ENCODE measurements around the gene CDH4.

CDH4 gene

DNA sequence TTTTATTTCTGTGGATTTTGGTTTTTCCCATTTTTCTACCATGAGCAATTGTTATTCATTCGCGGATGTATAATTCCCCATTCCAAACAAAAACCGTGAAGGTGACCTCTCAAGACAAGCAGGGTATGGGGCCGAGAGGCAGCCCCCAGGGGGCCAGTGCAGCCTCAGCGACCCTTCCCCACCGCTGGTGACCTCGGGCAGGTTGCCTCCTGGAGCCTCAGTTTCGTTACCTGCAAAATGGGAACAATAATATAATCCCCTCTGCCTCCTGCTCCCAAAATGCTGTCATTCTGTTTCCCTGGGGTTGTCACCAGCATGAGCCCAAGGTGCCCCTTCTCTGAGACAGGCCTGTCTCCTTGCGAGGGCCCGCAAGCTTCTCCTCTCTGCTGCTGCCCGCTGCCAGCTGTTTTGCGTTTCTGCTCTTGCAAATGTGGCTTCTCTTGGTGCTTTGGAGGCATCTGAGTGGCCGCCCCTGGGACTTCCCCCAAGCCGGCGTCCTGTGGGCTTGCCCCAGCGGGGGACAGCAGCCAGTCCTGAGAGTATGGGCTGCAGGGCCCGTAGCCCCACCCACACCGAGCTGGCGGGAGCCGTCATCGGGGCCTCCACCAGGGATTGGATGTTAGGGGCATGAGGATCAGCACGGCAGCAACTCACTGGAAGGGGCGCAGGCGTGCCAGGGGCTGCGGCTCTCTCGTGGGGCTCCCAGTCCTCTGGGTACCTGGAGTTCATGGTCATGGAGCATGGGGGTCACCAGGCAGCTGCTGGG lies 651.7 kb downstream of the CDH4 start:
- TF ChIP-seq TCF12 (IDR thresholded peaks at IDR 0.05; ENCODE audit: low read depth): no peak
- TF ChIP-seq EGR1 (IDR thresholded peaks at IDR 0.05): no peak
- TF ChIP-seq ZBTB7A (IDR thresholded peaks at IDR 0.05; ENCODE audit: low read depth): no peak
- no peak for TF ChIP-seq NFIC (IDR thresholded peaks at IDR 0.05)
- TF ChIP-seq TAF1 (IDR thresholded peaks at IDR 0.05; ENCODE audit: low read depth): no peak
- TF ChIP-seq, protein P1, sequence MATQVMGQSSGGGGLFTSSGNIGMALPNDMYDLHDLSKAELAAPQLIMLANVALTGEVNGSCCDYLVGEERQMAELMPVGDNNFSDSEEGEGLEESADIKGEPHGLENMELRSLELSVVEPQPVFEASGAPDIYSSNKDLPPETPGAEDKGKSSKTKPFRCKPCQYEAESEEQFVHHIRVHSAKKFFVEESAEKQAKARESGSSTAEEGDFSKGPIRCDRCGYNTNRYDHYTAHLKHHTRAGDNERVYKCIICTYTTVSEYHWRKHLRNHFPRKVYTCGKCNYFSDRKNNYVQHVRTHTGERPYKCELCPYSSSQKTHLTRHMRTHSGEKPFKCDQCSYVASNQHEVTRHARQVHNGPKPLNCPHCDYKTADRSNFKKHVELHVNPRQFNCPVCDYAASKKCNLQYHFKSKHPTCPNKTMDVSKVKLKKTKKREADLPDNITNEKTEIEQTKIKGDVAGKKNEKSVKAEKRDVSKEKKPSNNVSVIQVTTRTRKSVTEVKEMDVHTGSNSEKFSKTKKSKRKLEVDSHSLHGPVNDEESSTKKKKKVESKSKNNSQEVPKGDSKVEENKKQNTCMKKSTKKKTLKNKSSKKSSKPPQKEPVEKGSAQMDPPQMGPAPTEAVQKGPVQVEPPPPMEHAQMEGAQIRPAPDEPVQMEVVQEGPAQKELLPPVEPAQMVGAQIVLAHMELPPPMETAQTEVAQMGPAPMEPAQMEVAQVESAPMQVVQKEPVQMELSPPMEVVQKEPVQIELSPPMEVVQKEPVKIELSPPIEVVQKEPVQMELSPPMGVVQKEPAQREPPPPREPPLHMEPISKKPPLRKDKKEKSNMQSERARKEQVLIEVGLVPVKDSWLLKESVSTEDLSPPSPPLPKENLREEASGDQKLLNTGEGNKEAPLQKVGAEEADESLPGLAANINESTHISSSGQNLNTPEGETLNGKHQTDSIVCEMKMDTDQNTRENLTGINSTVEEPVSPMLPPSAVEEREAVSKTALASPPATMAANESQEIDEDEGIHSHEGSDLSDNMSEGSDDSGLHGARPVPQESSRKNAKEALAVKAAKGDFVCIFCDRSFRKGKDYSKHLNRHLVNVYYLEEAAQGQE (IDR thresholded peaks at IDR 0.05; ENCODE audit: low read depth): no peak
- no peak for TF ChIP-seq CEBPB (IDR thresholded peaks at IDR 0.05)
- no peak for TF ChIP-seq EP300 (IDR thresholded peaks at IDR 0.05; ENCODE audit: borderline replicate concordance)
- TF ChIP-seq, protein P2, sequence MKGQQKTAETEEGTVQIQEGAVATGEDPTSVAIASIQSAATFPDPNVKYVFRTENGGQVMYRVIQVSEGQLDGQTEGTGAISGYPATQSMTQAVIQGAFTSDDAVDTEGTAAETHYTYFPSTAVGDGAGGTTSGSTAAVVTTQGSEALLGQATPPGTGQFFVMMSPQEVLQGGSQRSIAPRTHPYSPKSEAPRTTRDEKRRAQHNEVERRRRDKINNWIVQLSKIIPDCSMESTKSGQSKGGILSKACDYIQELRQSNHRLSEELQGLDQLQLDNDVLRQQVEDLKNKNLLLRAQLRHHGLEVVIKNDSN (IDR thresholded peaks at IDR 0.05): no peak
- no peak for TF ChIP-seq FOXM1 (IDR thresholded peaks at IDR 0.05; ENCODE audit: borderline replicate concordance, low read depth)
- TF ChIP-seq RAD21 (IDR thresholded peaks at IDR 0.05; ENCODE audit: low read depth): no peak
- TF ChIP-seq CREB1 (IDR thresholded peaks at IDR 0.05; ENCODE audit: low read depth): no peak
- TF ChIP-seq TEAD4 (IDR thresholded peaks at IDR 0.05): no peak
- TF ChIP-seq, protein P3, sequence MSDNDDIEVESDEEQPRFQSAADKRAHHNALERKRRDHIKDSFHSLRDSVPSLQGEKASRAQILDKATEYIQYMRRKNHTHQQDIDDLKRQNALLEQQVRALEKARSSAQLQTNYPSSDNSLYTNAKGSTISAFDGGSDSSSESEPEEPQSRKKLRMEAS (IDR thresholded peaks at IDR 0.05): no peak
- TF ChIP-seq YY1 (IDR thresholded peaks at IDR 0.05; ENCODE audit: low read depth): no peak

DNA sequence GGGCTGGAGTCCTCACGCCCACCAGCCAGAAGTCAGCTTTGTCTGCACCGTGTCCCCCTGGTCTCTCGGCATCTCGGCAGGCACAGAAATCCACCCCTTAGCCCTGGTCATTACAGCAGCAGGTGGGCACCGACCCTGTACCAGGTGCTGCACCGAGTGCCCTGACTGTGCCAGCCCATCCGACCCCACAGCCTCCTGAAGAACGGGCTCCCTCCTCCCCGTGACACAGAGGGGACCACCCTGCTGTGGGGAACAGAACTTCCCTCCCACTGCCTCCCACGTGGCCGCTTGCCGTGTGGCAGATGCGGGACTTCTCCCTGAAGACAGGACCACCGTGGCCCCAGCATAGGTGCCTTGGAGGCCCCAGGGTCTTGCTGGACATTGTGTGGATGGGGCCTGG lies 652.4 kb downstream of the CDH4 start:
- no peak for TF ChIP-seq TAF1 (IDR thresholded peaks at IDR 0.05; ENCODE audit: low read depth)
- no peak for TF ChIP-seq RAD21 (IDR thresholded peaks at IDR 0.05; ENCODE audit: low read depth)
- TF ChIP-seq, protein P3 (IDR thresholded peaks at IDR 0.05): no peak
- TF ChIP-seq CEBPB (IDR thresholded peaks at IDR 0.05): no peak
- TF ChIP-seq, protein P1 (IDR thresholded peaks at IDR 0.05; ENCODE audit: low read depth): no peak
- TF ChIP-seq EGR1 (IDR thresholded peaks at IDR 0.05): no peak
- TF ChIP-seq YY1 (IDR thresholded peaks at IDR 0.05; ENCODE audit: low read depth): no peak
- no peak for TF ChIP-seq CREB1 (IDR thresholded peaks at IDR 0.05; ENCODE audit: low read depth)
- no peak for TF ChIP-seq ZBTB7A (IDR thresholded peaks at IDR 0.05; ENCODE audit: low read depth)
- TF ChIP-seq TEAD4 (IDR thresholded peaks at IDR 0.05): no peak

DNA sequence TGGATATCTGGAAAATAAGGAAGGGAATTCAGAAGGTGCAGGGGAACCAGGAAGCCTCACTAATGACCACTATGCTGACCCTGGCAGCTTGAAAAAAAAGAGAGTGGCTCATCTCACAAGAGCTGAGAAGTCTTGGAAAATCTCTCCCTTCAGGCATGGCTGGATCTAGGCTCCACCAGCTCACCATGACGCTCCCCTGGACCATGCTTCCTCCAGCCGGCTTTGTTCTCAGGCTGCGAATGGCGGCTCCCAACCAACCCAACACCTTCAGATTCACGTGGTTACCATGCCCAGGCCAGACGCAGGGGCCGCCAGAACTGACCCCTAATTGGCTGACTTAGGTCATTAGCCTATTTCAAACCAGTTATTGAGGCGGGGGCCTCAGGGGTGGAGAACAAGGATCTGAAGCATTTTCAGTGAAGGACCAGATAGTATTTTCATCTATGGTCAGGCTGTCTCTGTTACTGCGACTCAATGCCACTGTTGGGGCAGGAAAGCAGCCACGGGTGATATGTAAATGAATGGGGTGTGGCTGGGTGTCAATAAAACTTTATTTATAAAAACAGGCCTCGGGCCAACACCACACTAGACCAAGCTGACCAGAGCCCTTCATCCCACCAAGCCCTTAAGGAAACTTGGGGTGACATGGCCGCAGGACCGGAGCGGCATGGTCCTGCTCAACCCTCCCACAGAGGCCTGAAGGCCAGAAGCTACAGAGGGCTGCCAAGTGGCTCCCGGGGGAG lies 653.9 kb downstream of the CDH4 start:
- no peak for TF ChIP-seq NFIC (IDR thresholded peaks at IDR 0.05)

DNA sequence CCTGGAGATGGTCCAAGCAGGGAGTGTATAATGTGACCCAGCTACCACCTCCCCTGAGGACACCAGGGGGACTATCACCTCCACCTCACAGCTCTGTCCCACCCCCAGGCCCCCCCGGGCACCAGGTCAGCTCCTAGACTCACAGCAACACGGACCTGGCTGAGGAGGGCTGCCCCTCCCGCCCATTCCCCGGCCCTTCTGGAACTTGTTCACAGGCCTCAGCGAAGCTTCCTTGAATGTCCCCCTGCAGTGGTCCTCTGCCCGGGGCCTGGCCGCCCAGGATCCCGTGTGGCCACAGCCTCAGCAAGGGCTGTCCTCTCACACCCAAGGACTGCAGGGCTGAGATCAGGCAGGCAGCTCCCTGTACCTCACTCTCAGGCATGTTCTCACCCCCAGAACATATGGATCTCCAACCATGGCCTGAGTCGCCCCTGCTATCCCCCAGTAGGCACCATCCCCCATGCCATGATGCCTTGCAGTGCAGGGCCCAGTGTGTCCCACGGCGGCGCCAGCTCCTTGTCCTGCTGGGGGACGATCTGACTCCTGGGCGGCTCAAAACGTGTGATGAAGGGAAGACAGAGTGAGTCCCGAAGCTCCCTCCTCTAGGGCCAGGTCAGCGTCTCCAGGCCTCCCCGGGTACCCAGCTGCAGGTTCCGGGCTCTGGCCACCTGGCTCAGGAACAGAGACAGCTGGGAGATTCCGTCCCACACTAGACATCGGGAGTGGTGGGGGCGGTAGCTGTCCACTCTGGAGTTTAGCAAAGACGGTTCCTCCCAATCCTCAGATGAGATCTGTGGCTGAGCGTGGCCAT lies 655.2 kb downstream of the CDH4 start:
- TF ChIP-seq TCF12 (IDR thresholded peaks at IDR 0.05; ENCODE audit: low read depth) (no peak), FOXM1 (IDR thresholded peaks at IDR 0.05; ENCODE audit: borderline replicate concordance, low read depth) (no peak), EP300 (IDR thresholded peaks at IDR 0.05; ENCODE audit: borderline replicate concordance) (no peak), NFIC (IDR thresholded peaks at IDR 0.05) (no peak), YY1 (IDR thresholded peaks at IDR 0.05; ENCODE audit: low read depth) (no peak), TEAD4 (IDR thresholded peaks at IDR 0.05) (no peak), CREB1 (IDR thresholded peaks at IDR 0.05; ENCODE audit: low read depth) (no peak), RAD21 (IDR thresholded peaks at IDR 0.05; ENCODE audit: low read depth) (no peak), TAF1 (IDR thresholded peaks at IDR 0.05; ENCODE audit: low read depth) (no peak)
- TF ChIP-seq, protein P2 (IDR thresholded peaks at IDR 0.05): no peak
- TF ChIP-seq, protein P1 (IDR thresholded peaks at IDR 0.05; ENCODE audit: low read depth): no peak

All from Ishikawa (cell line).